Mucosa of descending colon (tissue), 3 donors: ENCODE measurements around the gene MTA1. TPM values are rescaled to one million over a fixed set of nuclear protein-coding genes. Genes with fewer than 3 reads are reported as not detected.

Experiments used
- ATAC-seq: fragments of 200-7000 bp; cut with Tn5 transposase; one replicate; pipeline ENCODE4 v1.9.1; 2020; ENCODE audit warnings: mild to moderate bottlenecking, moderate library complexity
- DNase-seq, 3 donors: peaks; one replicate each; pipeline ENCODE4 v3.0.0-alpha.2; 2020
- H3K36me3 ChIP-seq: fragments of 200-600 bp; one replicate; pipeline ENCODE4 v1.8.0; 2021; ENCODE audit warnings: low read depth, mild to moderate bottlenecking
- H3K4me1 ChIP-seq: fragments of 200-600 bp; one replicate; pipeline ENCODE4 v1.8.0; 2021; ENCODE audit warnings: low read depth, mild to moderate bottlenecking
- H3K4me3 ChIP-seq: fragments of 200-600 bp; one replicate; pipeline ENCODE4 v1.8.0; 2021; ENCODE audit warnings: mild to moderate bottlenecking
- H3K9me3 ChIP-seq: fragments of 200-600 bp; one replicate; pipeline ENCODE4 v1.8.0; 2021; ENCODE audit warnings: mild to moderate bottlenecking
- CTCF ChIP-seq: fragments of 200-600 bp; IDR thresholded peaks from one replicate; pipeline ENCODE4 v1.8.0; 2022; ENCODE audit warnings: antibody characterized with exemption, mild to moderate bottlenecking
- intact Hi-C, 2 donors: fragments of 100-400 bp; cut with DNase I in 1 of 2; cut with micrococcal nuclease in 1 of 2; formaldehyde crosslinking; loops; one replicate each; pipeline versions ENCODE4 v1.11.0 to v1.11.1; 2022; cut with DNase I, micrococcal nuclease
- total RNA-seq, 3 donors: library from RNA; stranded (reverse); fragmentation: NEBNext Ultra II Directional in 2 of 3; extraction: Animal tissue kit (Norgen Biotek cat#: 25700) in 2 of 3; gene quantifications; one replicate each; pipeline versions ENCODE4 v1.2.1 to v1.2.4, GENCODE V29; 2021 to 2023
- donor health status: DM: no; HTN: no; CAD: no; lungs with moderate emphysema.
- donor health status: DM: no; HTN: no; CAD: no.
- donor health status: DM: no; HTN: yes; CAD: no.

The MTA1 gene
- total RNA-seq, 3 donors from 2014 or later = 76.4 to 105 (median 79.7) TPM

- intact Hi-C loops = no loop called here
These were observed 73.6 kb downstream of the MTA1 start for GRCh38 chr14:105492971-105493871.

GRCh38 chr14:105493921-105494605 is 74.4 kb downstream of the MTA1 start:
- DNase-seq (peak in 2 of 3 donors; percentile 27 to 53), ATAC-seq (no peak)
- H3K36me3 ChIP-seq = peaks cover 6% of the 10 kb centered on the region
- intact Hi-C loops = no loop called here
- peaks cover 7% of the 10 kb centered on the region for H3K4me1 ChIP-seq
- H3K9me3 ChIP-seq = no peaks in the 10 kb centered on the region
- no peak overlapping the region for H3K4me3 ChIP-seq
- no peak for TF ChIP-seq CTCF

More at GRCh38 chr14:105492971-105493871, 73.6 kb downstream of the MTA1 start:
- Histone ChIP-seq H3K4me3 (no peak overlapping the region), H3K4me1 (peaks cover 15% of the 10 kb centered on the region), H3K36me3 (peaks cover 6% of the 10 kb centered on the region), H3K9me3 (no peaks in the 10 kb centered on the region)
- peak in 2 of 3 donors; percentile 37 to 61 for DNase-seq
- no peak for ATAC-seq
- no peak for TF ChIP-seq CTCF

GRCh38 chr14:105494606-105494929 is 74.9 kb downstream of the MTA1 start:
- ATAC-seq (no peak), DNase-seq (no peak)
- H3K36me3 ChIP-seq = peaks cover 6% of the 10 kb centered on the region
- TF ChIP-seq CTCF = no peak
- intact Hi-C loops = no loop called here
- no peak overlapping the region for H3K4me3 ChIP-seq
- H3K4me1 ChIP-seq = peaks cover 2% of the 10 kb centered on the region
- H3K9me3 ChIP-seq = no peaks in the 10 kb centered on the region

GRCh38 chr14:105495101-105495989 is 75.7 kb downstream of the MTA1 start:
- intact Hi-C loops = no loop called here
- DNase-seq = peak in 2 of 3 donors; percentile 24 to 55
- H3K36me3 ChIP-seq = peaks cover 6% of the 10 kb centered on the region
- H3K4me1 ChIP-seq = no peaks in the 10 kb centered on the region
- no peaks in the 10 kb centered on the region for H3K9me3 ChIP-seq
- ATAC-seq = no peak
- TF ChIP-seq CTCF = no peak
- no peak overlapping the region for H3K4me3 ChIP-seq
